NCI-H2081 treated with DMSO at 0.1 percent for 48 hours (cell line): ENCODE data around the gene SMG6.
"Not testable (repeated sequence)": the region's sequence is repeated elsewhere in the genome, so short reads cannot be mapped to it uniquely, and the experiment has no call there.

Experiments used
- DNase-seq: peaks from one replicate; lab custom pipeline; 2025; lab: John Stamatoyannopoulos, UW

Gene SMG6

GRCh38 chr17:2202996-2203575 is 100.5 kb downstream of the SMG6 start:
- no peak for DNase-seq

GRCh38 chr17:2202302-2202995 is 101.1 kb downstream of the SMG6 start:
- no peak for DNase-seq

GRCh38 chr17:2199386-2199785 is 104.2 kb downstream of the SMG6 start:
- DNase-seq, result not testable (repeated sequence)

- no peak for DNase-seq
Measured at GRCh38 chr17:2198927-2199326, 104.7 kb downstream of the SMG6 start.

- no peak for DNase-seq
Measured at GRCh38 chr17:2197271-2197670, 106.3 kb downstream of the SMG6 start.

- DNase-seq, result no peak
Measured at GRCh38 chr17:2195729-2196128, 107.9 kb downstream of the SMG6 start.

GRCh38 chr17:2194889-2195335 is 108.7 kb downstream of the SMG6 start:
- no peak for DNase-seq

GRCh38 chr17:2192367-2193057 is 111.1 kb downstream of the SMG6 start:
- no peak for DNase-seq

- no peak for DNase-seq
Measured at GRCh38 chr17:2191785-2192184, 111.8 kb downstream of the SMG6 start.

- DNase-seq, result no peak
Measured at GRCh38 chr17:2191227-2191626, 112.4 kb downstream of the SMG6 start.

- no peak for DNase-seq
Measured at GRCh38 chr17:2190014-2190413, 113.6 kb downstream of the SMG6 start.

GRCh38 chr17:2188971-2189630 is 114.5 kb downstream of the SMG6 start:
- DNase-seq, result no peak

- no peak for DNase-seq
Measured at GRCh38 chr17:2187758-2188157, 115.8 kb downstream of the SMG6 start.

- no peak for DNase-seq
Measured at GRCh38 chr17:2186937-2187336, 116.6 kb downstream of the SMG6 start.

GRCh38 chr17:2184993-2185931 is 118.3 kb downstream of the SMG6 start:
- DNase-seq, result no peak

- no peak for DNase-seq
Measured at GRCh38 chr17:2183346-2183745, 120.2 kb downstream of the SMG6 start.

GRCh38 chr17:2181897-2182448 is 121.6 kb downstream of the SMG6 start:
- DNase-seq, result no peak

GRCh38 chr17:2181206-2181896 is 122.2 kb downstream of the SMG6 start:
- no peak for DNase-seq

- DNase-seq, result no peak
Measured at GRCh38 chr17:2180768-2181167, 122.8 kb downstream of the SMG6 start.

- peak; percentile 3 for DNase-seq
Measured at GRCh38 chr17:2179615-2180295, 123.8 kb downstream of the SMG6 start.
